HG03103 (cell line): ENCODE data around the gene CBFA2T2.
"Not testable (repeated sequence)": the region's sequence is repeated elsewhere in the genome, so short reads cannot be mapped to it uniquely, and the experiment has no call there.

Experiments used
- ATAC-seq: cut with Tn5 transposase; IDR thresholded peaks from one replicate; pipeline ENCODE4 v1.9.1; 2021; ENCODE audit warnings: low read depth; ENCODE audit not compliant: unreplicated experiment

CBFA2T2 gene

DNA sequence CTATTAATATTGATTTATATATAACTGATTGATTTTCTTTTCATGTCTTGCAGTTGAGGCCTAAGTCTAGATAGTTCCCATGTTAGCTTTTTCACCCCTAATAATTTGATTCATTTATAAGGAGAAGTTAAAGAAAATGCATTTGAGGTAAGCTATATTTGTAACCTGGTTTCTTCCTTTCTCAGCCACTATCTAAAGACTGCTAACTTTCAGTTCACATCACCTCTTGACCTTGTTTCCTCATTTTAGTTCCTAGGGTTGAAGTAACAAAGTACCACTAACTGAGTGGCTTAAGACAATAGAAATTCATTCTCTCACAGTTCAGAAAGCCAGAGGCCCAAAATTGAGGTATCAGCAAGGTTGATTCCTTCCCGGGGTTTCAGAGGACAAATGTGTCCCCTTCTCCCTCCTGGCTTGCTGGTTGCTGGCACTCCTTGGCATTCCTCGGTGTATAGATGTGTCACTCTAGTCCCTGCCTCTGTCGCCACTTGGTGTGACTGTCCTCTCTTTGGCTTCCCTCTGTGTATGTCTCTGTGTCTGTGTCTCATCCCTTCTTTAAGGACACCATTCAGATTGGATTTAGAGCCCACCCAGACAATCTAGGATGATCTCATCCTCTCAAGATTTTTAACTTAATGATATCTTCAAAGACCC, 116.3 kb downstream of the CBFA2T2 start:
- no peak for ATAC-seq

DNA sequence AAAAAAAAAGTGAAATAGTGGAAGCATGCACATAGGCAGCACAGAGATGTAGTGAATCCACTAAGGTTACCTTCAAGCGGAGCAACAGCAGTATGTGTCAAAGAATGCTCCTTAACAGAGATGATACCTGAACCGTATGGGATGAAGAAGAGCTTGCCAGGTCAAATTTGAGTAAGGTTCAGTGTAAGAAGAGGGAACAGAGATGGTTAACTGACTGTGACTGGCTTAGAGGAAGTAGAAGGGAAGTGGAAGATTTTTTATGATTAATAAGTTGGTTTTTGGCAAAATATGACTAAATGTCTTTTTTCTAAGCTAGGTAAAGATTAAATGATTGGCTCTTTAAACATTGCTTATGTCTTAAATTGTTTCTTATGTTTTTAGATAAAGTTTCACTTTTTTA, 119.6 kb downstream of the CBFA2T2 start:
- ATAC-seq, result no peak

DNA sequence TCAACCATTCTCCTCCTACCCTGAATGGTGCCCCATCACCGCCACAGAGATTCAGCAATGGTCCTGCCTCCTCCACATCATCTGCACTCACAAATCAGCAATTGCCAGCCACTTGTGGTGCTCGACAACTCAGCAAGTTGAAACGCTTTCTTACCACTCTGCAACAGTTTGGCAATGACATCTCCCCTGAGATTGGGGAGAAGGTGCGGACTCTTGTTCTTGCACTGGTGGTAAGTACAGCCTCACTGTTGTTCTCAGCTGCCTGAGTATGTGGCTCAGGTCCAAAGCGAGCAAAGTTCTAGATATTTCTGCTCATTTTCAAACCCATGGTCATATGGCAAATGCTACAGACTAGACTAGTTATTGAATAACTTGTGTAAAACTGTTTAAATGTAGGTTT, 121.2 kb downstream of the CBFA2T2 start:
- ATAC-seq, result no peak

DNA sequence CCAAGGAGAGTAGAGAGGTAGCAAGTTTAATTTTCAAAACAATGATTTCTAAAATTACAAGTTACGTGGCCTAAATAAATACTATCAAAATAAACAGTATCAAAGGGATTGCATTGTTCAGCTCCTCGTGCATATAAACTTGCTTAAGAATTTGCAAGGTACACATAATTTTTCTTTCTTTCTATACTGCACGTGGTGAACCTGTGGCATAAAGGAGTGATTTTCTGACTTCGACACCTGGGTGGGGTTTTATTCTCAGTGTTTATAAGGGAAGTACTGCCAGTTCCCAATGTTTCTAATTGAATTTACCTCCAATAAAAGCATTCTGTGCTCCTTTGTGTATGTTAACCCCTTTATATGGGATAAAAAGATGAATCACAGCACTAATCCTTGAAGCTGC, 122.1 kb downstream of the CBFA2T2 start:
- no peak for ATAC-seq

DNA sequence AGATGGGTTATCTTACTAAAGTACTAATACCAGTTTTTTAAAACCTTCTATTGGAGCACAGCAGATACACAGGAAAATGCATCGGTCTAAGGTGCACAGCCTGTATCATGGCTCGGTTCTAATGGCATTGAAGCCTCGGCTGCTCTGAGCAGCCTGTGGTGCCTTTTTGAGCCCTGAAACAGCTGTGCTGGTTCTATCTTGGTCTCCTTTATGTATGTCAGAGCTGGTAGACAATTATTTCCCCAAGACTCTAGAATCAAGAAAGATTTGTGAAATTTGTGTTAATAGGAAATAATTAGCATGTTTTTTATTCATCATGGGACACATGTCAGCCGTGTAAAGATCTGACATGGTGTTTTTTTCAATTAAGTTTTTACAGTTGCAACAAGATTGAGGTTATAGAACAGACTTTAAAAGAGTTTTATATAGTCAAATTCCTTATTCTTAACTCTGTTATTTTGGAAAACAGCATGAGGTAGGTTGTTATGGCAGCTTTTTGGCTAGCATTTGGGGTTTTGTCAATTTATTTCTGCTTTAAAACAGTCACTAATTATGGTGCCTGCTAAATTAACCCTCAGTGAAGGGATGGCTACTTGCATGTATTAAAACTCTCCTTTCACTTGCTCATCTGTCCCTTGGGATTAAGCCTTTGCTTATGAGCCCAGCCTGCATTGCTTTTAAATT, 132.0 kb downstream of the CBFA2T2 start:
- ATAC-seq, result no peak

GRCh38 chr20:33622705-33623365, 132.9 kb downstream of the CBFA2T2 start:
- ATAC-seq, result no peak

DNA sequence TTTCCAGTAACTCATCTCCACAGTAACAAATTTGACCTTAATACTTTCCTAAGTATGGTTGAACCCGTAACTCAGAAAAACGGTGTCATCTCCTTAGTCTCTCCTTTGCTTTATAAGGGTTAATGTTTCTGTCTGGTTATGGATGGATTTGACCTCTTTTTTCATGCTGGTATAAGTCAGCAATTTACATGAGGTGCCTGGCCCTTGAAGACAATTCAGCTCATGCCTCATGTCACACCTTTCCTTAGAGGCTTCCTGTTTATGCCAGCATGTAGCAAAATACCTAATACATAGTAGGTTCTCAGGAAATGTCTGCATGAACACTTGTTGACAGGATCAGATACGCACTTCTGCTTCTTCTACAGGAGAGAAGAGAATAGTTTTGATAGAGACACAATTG, 134.5 kb downstream of the CBFA2T2 start:
- no peak for ATAC-seq

GRCh38 chr20:33626190-33626589, 136.3 kb downstream of the CBFA2T2 start:
- ATAC-seq, result no peak

GRCh38 chr20:33627577-33628216, 137.8 kb downstream of the CBFA2T2 start:
- ATAC-seq, result no peak

GRCh38 chr20:33629533-33629932, 139.6 kb downstream of the CBFA2T2 start:
- ATAC-seq, result no peak

DNA sequence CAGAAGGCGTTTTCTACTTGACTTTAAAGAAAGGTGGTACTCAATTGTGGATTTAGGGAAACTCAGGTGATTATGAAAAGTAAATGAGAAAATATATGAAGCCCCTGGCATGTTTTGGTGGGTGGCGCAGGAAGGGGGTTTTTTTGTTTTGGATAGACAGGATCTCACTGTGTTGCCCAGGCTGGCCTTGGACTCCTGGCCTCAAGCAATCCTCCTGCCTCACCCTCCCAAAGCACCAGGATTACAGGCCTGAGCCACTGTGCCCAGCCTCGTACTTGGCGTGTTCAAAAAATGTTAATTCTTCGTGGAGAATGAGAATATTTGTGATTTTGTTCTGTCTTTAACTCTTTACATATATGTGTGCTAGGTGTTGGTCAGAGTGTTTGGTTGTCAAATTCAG, 140.1 kb downstream of the CBFA2T2 start:
- ATAC-seq, result no peak

GRCh38 chr20:33630507-33630906, 140.6 kb downstream of the CBFA2T2 start:
- no peak for ATAC-seq

DNA sequence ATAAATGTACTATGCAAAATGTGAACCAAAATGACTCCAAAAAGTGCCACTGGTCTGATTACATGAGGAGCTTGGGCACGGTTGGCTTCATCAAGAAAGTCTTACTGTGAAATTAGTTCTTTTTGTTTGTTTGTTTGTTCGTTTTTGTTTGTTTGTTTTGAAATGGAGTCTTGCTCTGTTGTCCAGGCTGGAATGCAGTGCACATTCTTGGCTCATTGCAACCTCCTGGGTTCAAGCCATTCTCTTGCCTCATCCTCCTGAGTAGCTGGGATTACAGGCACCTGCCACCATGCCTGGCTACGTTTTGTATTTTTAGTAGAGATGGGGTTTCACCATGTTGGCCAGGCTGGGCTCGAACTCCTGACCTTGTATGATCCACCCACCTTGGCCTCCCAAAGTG, 142.0 kb downstream of the CBFA2T2 start:
- not testable (repeated sequence) for ATAC-seq

DNA sequence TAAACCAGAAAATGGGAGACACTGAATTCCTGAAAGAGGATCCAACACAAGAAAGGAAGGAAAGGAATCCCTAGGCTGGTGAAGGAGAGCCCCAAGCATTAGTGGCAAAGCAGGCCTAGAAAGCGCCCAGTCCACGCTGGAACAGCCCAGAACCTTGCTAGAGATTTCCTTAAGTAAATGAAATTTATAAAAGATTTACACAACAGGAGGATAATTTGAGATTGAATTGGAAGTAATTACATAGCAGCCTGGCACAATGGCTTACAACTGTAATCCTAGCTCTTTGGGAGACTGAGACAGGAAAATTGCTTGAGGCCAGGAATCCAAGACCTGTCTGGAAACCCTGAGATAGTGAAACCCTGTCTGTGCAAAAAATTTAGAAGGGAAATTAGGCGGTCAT, 145.4 kb downstream of the CBFA2T2 start:
- ATAC-seq, result no peak

DNA sequence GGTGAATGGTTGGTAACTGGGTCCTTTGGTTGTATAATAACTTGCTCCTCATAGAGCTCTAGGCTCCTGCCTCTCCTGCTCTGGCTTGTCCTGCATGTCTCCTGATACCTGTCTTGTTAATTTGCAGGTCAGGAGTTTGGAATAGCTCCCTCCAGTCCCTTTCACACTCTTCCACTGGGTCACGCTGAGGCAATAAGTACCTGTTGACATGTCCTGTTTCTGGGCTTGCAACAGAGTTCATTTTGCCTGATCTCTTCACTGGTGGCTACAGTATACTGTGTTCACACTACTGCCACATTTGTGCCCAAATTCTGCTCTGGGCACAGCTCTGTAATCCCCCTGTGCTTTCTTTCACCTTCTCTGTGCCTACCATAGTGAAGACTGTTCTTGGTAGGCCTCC, 146.9 kb downstream of the CBFA2T2 start:
- no peak for ATAC-seq

DNA sequence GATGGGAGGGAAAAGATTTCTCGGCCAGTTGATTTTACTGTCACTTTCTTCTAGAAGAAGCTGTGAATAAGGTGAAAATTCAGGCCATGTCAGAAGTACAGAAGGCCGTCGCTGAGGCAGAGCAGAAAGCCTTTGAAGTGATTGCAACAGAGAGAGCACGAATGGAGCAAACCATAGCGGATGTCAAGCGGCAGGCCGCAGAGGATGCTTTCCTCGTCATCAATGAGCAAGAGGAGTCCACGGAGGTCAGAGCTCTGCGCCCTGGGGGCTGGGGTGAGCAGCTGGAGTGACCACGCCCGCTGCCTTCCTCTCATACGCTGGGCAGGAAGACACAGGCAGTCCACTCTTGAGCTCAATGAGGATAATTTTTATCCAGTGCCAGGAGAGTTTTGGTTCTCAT, 150.4 kb downstream of the CBFA2T2 start:
- no peak for ATAC-seq

DNA sequence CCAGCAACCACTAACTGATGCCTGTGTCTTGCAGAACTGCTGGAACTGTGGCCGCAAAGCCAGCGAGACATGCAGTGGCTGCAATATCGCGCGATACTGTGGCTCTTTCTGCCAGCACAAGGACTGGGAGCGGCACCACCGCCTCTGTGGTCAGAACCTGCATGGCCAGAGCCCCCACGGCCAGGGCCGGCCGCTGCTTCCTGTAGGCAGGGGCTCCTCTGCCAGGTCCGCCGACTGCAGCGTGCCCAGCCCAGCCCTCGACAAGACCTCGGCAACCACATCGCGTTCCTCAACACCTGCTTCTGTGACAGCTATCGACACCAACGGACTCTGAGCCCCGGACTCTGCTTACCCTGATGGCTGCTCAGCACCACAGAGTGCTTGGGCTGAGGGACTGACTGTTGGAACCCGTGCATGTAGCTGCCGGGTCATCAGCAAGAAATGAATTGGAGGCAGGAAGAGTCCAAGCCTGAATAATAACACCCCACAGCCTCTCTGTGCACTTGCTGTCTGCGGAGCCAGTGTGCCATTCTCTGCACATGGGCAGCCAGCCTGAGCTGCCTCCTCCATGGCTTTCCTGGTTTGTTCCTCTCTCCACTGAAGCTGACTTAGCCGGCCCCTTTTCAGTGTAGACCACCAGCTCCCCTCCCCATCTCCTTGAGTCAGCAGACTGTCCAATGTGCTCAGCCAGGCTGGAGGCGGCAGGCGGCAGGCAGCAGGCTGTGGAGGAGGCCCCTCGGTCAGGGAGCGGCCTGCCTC, 154.6 kb downstream of the CBFA2T2 start:
- no peak for ATAC-seq

GRCh38 chr20:33645072-33645358, 155.1 kb downstream of the CBFA2T2 start:
- ATAC-seq, result no peak

- no peak for ATAC-seq
Measured at GRCh38 chr20:33645396-33645795, 155.5 kb downstream of the CBFA2T2 start.

DNA sequence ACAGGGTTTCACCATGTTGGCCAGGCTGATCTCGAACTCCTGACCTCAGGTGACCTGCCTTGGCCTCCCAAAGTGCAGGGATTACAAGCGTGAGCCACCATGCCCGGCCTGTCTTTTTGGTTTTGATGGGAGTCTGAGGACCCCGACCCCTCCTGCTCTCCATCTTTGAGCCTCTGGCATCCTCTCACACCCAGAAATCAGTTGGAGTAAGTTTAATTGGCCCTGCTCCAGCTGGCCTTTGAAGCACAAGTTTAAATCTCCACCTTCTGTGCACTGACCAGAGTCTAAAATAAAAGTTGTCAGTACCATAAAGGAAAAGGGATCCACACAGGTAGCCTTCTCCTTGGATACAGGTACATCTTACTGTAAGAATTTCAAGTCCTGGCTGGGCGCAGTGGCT, 156.3 kb downstream of the CBFA2T2 start:
- ATAC-seq, result no peak
